HepG2 (cell line): ENCODE measurements around the gene BRAF.

Source experiments
- ATF2 ChIP-seq: sonication (generic); formaldehyde crosslinking; IDR thresholded peaks from 2 replicates; pipeline ENCODE4 v1.4.0; 2020; ENCODE audit warnings: missing genetic modification reagents
- ATF3 ChIP-seq: sonication (generic); formaldehyde crosslinking; IDR thresholded peaks from 2 replicates; pipeline ENCODE4 v1.4.0; 2020; ENCODE audit warnings: missing genetic modification reagents
- CTCF ChIP-seq: sonication (generic); formaldehyde crosslinking; IDR thresholded peaks from 2 replicates; pipeline ENCODE4 v1.5.0; 2020; ENCODE audit warnings: mild to moderate bottlenecking, missing genetic modification reagents, moderate library complexity
- KLF16 ChIP-seq, 2 experiments: sonication (generic) in 1 of 2; formaldehyde crosslinking in 1 of 2; IDR thresholded peaks; 2 replicates each; pipeline versions ENCODE4 v1.6.1 to v1.8.0; 2016 to 2023; ENCODE audit warnings: missing genetic modification reagents in 2 of 2, missing compliant biosample characterization in 1 of 2
- MAZ ChIP-seq, 2 experiments: sonication (generic) in 1 of 2; formaldehyde crosslinking in 1 of 2; IDR thresholded peaks; 2 replicates each; pipeline versions ENCODE4 v1.5.0 to v1.6.1; 2012 to 2020; ENCODE audit warnings: low read depth in 2 of 2, mild to moderate bottlenecking in 2 of 2, borderline replicate concordance in 1 of 2, improper control_type of control experiment in 1 of 2, low read length in 1 of 2, missing genetic modification reagents in 1 of 2, moderate library complexity in 1 of 2
- REST ChIP-seq, 2 experiments: IDR thresholded peaks; 2 replicates each; pipeline ENCODE4 v1.6.1; 2011 to 2012; ENCODE audit warnings: low read length in 2 of 2, borderline replicate concordance in 1 of 2, low read depth in 1 of 2, mild to moderate bottlenecking in 1 of 2, moderate library complexity in 1 of 2
- SOX5 ChIP-seq: IDR thresholded peaks from 2 replicates; pipeline ENCODE4 v1.6.1; 2016; ENCODE audit warnings: borderline replicate concordance
- ZNF160 ChIP-seq: sonication (generic); formaldehyde crosslinking; IDR thresholded peaks from 2 replicates; pipeline ENCODE4 v1.8.0; 2022; ENCODE audit warnings: mild to moderate bottlenecking, inconsistent platforms, missing genetic modification reagents
- ZNF354B ChIP-seq: sonication (generic); formaldehyde crosslinking; IDR thresholded peaks from 2 replicates; pipeline ENCODE4 v1.8.0; 2022; ENCODE audit warnings: mild to moderate bottlenecking, missing genetic modification reagents

- TF ChIP-seq ZNF160 (CRISPR knock-in tag): no peak
- TF ChIP-seq REST (IDR thresholded peaks at IDR 0.05; ENCODE audit: borderline replicate concordance in 1 of 2, low read depth in 1 of 2, low read length in 2 of 2): no peak
- peak; percentile 52; the same call in 1 of the 2 replicates for TF ChIP-seq MAZ (IDR thresholded peaks at IDR 0.05; ENCODE audit: borderline replicate concordance, low read depth, low read length)
- TF ChIP-seq MAZ (CRISPR knock-in tag; IDR thresholded peaks at IDR 0.05; ENCODE audit: low read depth): peak; percentile 57
- peak in 1 of 2 experiments; percentile 26; a peak in 1 of 4 replicates for TF ChIP-seq KLF16 (CRISPR knock-in tag; IDR thresholded peaks at IDR 0.05)
- no peak for TF ChIP-seq SOX5 (CRISPR knock-in tag)
- no peak for TF ChIP-seq ZNF354B (CRISPR knock-in tag)
- TF ChIP-seq CTCF (CRISPR knock-in tag): peak; percentile 82
- no peak for TF ChIP-seq ATF3 (CRISPR knock-in tag)
- no peak for TF ChIP-seq ATF2 (CRISPR knock-in tag)
Observed at GRCh38 chr7:140924019-140924820, 509 bp downstream of the BRAF start.
